Neural crest cell (in vitro differentiated cells): ENCODE results near the gene RNASEH2B. TPM values are rescaled to one million over a fixed set of nuclear protein-coding genes. Genes with fewer than 3 reads are reported as not detected.

Experiments
- DNase-seq: peaks from one replicate; pipeline ENCODE4 v3.0.0; 2021; ENCODE audit warnings: low read depth, mixed read lengths, low spot score
- H3K27ac Mint-ChIP-seq: one replicate; pipeline ENCODE4 v1.8.0; 2021; ENCODE audit warnings: mild to moderate bottlenecking, mixed read lengths; ENCODE audit not compliant: unreplicated experiment
- H3K27me3 Mint-ChIP-seq: 2 replicates; pipeline ENCODE4 v1.8.0; 2021; ENCODE audit warnings: low read depth, mild to moderate bottlenecking, mixed read lengths
- H3K36me3 Mint-ChIP-seq: 2 replicates; pipeline ENCODE4 v1.8.0; 2021; ENCODE audit warnings: low read depth, mild to moderate bottlenecking, mixed read lengths
- H3K4me1 Mint-ChIP-seq: 2 replicates; pipeline ENCODE4 v1.8.0; 2021; ENCODE audit warnings: mixed read lengths
- H3K4me3 Mint-ChIP-seq: one replicate; pipeline ENCODE4 v1.8.0; 2021; ENCODE audit warnings: mild to moderate bottlenecking, mixed read lengths
- H3K9me3 Mint-ChIP-seq: 2 replicates; pipeline ENCODE4 v1.8.0; 2021; ENCODE audit warnings: mixed read lengths
- CTCF ChIP-seq: fragments of 200-600 bp; sonication (generic); conservative IDR thresholded peaks from 2 replicates; pipeline ENCODE4 v1.5.0; 2021; ENCODE audit warnings: antibody characterized with exemption, mild to moderate bottlenecking
- total RNA-seq: library from RNA; stranded (reverse); gene quantifications from 2 replicates; pipeline ENCODE4 v1.2.1, GENCODE V29; 2021

RNASEH2B gene
- total RNA-seq, 1 donor from 2014 or later: 53.2 TPM

- Mint-ChIP-seq H3K36me3 (no peaks in the 10 kb centered on the region), H3K4me3 (peak overlapping the region; percentile 80), H3K27me3 (no peaks in the 10 kb centered on the region), H3K4me1 (peaks cover 29% of the 10 kb centered on the region), H3K27ac (no peak overlapping the region), H3K9me3 (no peaks in the 10 kb centered on the region)
- peak; percentile 94 for DNase-seq
- TF ChIP-seq CTCF: peak; percentile 89
These were observed 2.6 kb downstream of the RNASEH2B start for GRCh38 chr13:50911937-50912795.

- no peak for DNase-seq
- Mint-ChIP-seq H3K9me3 (no peaks in the 10 kb centered on the region), H3K27ac (no peak overlapping the region), H3K27me3 (no peaks in the 10 kb centered on the region), H3K4me1 (peaks cover 36% of the 10 kb centered on the region), H3K4me3 (peak overlapping the region; percentile 10), H3K36me3 (no peaks in the 10 kb centered on the region)
- TF ChIP-seq CTCF: no peak
These were observed 3.3 kb downstream of the RNASEH2B start for GRCh38 chr13:50912851-50913250.

- peaks cover 46% of the 10 kb centered on the region for H3K4me1 Mint-ChIP-seq
- no peak for DNase-seq
- no peak for TF ChIP-seq CTCF
- no peaks in the 10 kb centered on the region for H3K27me3 Mint-ChIP-seq
- no peak overlapping the region for H3K27ac Mint-ChIP-seq
- H3K9me3 Mint-ChIP-seq: no peaks in the 10 kb centered on the region
- H3K4me3 Mint-ChIP-seq: no peak overlapping the region
- H3K36me3 Mint-ChIP-seq: no peaks in the 10 kb centered on the region
These were observed 4.6 kb downstream of the RNASEH2B start for GRCh38 chr13:50914176-50914700.

GRCh38 chr13:50914848-50915247, 5.3 kb downstream of the RNASEH2B start:
- no peak for TF ChIP-seq CTCF
- Mint-ChIP-seq H3K36me3 (no peaks in the 10 kb centered on the region), H3K27ac (no peak overlapping the region), H3K4me1 (peaks cover 52% of the 10 kb centered on the region), H3K27me3 (no peaks in the 10 kb centered on the region), H3K9me3 (no peaks in the 10 kb centered on the region), H3K4me3 (no peak overlapping the region)
- DNase-seq: no peak

GRCh38 chr13:50915565-50915964, 6.0 kb downstream of the RNASEH2B start:
- Mint-ChIP-seq H3K4me1 (peaks cover 49% of the 10 kb centered on the region), H3K4me3 (no peak overlapping the region), H3K27ac (no peak overlapping the region), H3K27me3 (no peaks in the 10 kb centered on the region), H3K36me3 (peaks cover 3% of the 10 kb centered on the region), H3K9me3 (no peaks in the 10 kb centered on the region)
- DNase-seq: no peak
- no peak for TF ChIP-seq CTCF
